Glomerular visceral epithelial cell (primary cell): ENCODE results near the gene PCDHB3.
"Not testable (repeated sequence)": the region's sequence is repeated elsewhere in the genome, so short reads cannot be mapped to it uniquely, and the experiment has no call there.

Source experiments
- DNase-seq: peaks from one replicate; pipeline ENCODE4 v3.0.0-alpha.2; 2016; ENCODE audit errors: extremely low spot score

The PCDHB3 gene

DNA sequence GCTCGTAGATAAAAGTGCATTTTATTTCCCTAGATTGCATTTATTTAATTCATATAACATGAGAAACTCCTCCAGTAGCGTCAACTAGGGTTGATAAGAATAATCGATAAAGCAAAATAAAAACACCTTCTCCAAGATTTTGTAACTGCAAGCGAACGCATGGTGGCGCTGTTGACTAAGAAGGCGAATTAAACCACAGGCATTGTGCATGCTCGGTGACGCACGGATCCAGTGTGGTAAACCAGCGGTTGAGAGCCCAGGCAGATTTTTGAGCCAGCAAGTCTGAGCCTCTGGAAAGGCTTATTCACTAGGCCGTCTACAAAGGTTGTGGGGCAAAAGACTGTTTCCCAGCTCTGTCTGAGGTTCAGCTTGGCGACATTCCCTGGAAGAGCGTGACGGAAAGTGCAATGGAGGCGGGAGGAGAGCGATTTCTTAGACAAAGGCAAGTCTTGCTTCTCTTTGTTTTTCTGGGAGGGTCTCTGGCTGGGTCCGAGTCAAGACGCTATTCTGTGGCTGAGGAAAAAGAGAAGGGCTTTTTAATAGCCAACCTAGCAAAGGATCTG, at the start of gene PCDHB3:
Gene PCDHB3 (plus strand): TSS at position 231 of the 563 bp plus-strand sequence. CDS start 177 bp downstream, at position 408.
- DNase-seq: peak; percentile 38

DNA sequence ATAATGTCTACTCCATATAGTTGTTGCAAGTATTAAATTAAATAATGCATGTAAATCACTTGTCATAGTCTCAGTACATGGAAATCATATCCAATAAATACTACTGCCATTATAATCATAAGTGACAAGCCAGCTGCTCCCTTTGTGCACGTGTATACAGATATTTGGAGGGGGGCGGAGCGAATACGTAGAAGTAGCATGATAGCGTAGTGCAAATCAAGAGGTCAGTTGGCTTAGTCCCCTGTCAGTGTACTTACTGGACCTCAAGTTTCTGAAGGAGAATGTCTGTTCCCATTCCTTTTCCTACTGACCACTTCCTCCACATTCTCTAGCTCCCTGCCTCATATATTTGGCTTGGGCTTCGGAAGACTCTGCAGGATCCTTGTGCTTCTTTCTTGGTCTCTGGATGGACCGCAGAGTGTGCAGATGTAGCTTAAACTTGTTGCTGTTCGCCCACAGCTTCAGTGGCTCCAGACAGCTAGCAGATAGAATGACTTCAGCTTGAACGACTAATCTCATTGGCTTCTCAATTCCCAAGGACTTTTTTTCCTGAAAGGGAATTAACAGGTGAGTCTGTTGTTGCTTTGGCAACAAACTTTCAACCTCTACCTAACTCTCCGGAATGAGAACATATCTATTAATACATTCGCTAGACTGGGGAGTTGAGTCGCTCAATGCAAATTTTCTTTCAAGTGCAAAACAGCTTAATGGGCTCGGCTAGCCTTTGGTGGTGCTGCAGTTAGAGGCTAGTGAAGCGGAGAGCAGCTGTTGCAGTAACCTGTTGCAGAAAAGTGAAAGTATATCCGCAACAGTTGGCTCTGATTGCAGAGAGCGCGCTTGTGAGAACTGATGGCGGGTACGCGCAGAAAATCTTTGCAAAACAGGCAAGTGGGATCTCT, 49.4 kb upstream of the PCDHB3 start, which contains the start of gene PCDHB1:
Gene PCDHB1 (plus strand): TSS at position 753 of the 899 bp plus-strand sequence. CDS start 97 bp downstream, at position 850.
- no peak for DNase-seq

DNA sequence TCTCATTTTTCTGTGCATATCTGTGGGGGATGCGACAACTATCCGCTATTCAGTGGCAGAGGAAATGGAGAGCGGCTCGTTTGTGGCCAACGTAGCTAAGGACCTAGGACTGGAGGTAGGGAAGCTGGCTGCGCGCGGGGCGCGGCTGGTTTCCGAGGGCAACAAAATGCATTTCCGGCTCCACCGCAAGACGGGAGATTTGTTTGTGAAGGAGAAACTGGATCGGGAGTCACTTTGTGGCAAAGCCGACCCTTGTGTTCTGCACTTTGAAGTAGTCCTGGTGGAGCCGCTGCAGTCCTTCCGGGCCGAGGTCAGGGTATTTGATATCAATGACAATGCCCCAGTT, 48.8 kb upstream of the PCDHB3 start:
- DNase-seq: no peak

DNA sequence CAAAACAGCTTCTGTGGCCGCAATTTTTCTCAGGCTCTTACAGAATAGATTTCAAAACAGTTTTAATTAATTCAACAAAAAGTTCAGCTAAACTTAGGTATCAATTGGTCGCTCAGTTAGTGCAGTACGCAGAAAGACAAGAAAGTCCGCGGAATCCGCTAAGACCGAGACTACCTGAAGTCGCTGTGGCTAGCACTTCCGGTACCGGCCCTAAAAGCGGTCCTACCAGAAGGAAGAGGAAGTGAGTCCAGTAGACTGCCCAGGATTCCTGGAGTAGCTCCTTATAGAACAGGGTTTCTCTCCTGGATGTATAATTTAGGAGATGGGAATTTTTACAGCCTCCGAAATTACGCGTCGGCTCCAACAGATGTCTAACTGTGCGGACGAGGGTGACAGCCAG, 22.4 kb upstream of the PCDHB3 start:
- DNase-seq: no peak

DNA sequence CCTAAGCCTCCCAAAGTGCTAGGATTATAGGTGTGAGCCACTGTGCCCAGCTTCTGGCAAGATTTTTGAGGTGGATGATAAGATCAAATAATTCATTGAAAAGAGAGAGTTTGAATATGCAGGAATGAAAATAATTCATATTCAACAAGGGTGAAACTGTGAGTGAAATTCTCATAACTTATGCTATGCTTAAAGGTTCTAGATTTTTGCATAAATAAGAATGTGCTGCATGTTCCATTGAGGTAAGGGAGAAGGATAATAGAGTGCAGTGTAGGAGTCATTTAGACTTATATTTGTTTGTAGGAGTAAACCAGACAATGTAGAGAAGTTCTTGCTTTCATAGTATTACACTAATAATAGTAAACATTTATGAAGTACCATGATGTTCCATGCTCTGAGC, 18.0 kb upstream of the PCDHB3 start:
- no peak for DNase-seq

DNA sequence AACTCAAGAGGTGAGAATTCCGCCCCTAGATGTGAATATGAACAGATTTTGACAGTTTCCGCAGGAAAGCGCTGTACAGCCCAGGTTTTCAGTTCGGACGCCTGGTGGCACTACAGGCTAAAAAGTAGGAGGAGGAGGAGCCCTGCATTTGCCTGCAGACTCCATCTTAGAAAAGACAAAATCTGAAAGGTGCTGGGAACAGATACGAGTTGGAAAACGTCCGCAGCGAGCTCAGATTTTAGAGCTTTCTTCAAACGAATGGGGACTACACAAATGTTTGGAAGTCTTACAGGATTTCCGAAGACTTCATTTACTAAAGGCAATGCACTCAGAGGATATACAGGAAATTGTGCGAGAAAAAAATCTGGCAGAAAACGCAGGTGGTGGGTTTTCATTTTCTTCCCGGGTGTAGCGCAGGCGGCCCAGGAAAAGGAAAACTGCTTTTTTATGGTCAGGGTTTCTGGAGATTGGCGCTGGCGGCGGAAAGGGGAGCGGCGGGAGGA, 15.7 kb upstream of the PCDHB3 start:
- peak; percentile 55 for DNase-seq

DNA sequence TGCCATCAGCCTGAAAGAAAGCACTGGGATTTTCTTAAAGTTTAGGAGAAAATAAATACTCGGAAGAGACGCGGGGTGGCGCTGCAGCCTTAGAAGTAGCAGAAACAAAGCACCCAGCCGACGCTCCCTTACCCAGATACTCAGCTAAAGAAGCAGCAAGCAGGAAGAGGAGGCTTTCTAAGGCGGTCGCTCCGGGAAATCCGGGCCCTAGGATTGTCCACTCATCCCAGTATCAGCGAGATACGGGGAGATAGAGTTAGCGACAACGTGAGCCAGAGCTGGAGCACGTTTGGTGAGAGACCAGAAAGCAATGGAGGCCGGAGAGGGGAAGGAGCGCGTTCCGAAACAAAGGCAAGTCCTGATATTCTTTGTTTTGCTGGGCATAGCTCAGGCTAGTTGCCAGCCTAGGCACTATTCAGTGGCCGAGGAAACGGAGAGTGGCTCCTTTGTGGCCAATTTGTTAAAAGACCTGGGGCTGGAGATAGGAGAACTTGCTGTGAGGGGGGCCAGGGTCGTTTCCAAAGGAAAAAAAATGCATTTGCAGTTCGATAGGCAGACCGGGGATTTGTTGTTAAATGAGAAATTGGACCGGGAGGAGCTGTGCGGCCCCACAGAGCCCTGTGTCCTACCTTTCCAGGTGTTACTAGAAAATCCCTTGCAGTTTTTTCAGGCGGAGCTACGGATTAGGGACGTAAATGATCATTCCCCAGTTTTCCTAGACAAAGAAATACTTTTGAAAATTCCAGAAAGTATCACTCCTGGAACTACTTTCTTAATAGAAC, 5.6 kb upstream of the PCDHB3 start, which contains the start of gene PCDHB2:
Gene PCDHB2 (plus strand): TSS at position 135 of the 782 bp plus-strand sequence. CDS start 176 bp downstream, at position 311.
- peak; percentile 18 for DNase-seq

DNA sequence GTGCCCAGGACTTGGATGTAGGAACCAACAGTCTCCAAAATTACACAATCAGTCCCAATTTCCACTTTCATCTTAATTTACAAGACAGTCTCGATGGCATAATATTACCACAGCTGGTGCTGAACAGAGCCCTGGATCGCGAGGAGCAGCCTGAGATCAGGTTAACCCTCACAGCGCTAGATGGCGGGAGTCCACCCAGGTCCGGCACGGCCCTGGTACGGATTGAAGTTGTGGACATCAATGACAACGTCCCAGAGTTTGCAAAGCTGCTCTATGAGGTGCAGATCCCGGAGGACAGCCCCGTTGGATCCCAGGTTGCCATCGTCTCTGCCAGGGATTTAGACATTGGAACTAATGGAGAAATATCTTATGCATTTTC, 5.0 kb upstream of the PCDHB3 start:
- no peak for DNase-seq

DNA sequence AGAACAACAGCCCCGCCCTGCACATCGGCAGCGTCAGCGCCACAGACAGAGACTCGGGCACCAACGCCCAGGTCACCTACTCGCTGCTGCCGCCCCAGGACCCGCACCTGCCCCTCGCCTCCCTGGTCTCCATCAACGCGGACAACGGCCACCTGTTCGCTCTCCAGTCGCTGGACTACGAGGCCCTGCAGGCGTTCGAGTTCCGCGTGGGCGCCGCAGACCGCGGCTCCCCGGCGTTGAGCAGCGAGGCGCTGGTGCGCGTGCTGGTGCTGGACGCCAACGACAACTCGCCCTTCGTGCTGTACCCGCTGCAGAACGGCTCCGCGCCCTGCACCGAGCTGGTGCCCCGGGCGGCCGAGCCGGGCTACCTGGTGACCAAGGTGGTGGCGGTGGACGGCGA, 4.1 kb upstream of the PCDHB3 start:
- not testable (repeated sequence) for DNase-seq

DNA sequence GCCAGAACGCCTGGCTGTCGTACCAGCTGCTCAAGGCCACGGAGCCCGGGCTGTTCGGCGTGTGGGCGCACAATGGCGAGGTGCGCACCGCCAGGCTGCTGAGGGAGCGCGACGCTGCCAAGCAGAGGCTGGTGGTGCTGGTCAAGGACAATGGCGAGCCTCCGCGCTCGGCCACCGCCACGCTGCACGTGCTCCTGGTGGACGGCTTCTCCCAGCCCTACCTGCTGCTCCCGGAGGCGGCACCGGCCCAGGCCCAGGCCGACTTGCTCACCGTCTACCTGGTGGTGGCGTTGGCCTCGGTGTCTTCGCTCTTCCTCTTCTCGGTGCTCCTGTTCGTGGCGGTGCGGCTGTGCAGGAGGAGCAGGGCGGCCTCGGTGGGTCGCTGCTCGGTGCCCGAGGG, 3.7 kb upstream of the PCDHB3 start:
- DNase-seq: not testable (repeated sequence)

DNA sequence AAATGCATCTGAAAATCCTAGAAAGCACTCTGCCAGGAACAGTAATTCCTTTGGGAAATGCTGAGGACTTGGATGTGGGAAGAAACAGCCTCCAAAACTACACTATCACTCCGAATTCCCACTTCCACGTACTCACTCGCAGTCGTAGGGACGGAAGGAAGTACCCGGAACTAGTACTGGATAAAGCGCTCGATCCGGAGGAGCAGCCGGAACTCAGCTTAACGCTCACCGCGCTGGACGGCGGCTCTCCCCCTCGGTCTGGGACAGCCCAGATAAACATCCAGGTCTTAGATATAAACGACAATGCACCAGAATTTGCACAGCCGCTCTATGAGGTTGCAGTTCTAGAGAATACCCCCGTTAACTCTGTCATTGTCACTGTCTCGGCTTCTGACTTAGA, 786 bp downstream of the PCDHB3 start:
- DNase-seq: no peak

DNA sequence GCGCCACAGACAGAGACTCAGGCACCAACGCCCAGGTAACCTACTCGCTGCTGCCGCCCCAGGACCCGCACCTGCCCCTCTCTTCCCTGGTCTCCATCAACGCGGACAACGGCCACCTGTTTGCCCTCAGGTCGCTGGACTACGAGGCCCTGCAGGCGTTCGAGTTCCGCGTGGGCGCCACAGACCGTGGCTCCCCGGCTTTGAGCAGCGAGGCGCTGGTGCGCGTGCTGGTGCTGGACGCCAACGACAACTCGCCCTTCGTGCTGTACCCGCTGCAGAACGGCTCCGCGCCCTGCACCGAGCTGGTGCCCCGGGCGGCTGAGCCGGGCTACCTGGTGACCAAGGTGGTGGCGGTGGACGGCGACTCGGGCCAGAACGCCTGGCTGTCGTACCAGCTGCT, 1.8 kb downstream of the PCDHB3 start:
- not testable (repeated sequence) for DNase-seq

DNA sequence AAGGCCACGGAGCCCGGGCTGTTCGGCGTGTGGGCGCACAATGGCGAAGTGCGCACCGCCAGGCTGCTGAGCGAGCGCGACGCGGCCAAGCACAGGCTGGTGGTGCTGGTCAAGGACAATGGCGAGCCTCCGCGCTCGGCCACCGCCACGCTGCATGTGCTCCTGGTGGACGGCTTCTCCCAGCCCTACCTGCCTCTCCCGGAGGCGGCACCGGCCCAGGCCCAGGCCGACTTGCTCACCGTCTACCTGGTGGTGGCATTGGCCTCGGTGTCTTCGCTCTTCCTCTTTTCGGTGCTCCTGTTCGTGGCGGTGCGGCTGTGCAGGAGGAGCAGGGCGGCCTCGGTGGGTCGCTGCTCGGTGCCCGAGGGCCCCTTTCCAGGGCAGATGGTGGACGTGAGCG, 2.2 kb downstream of the PCDHB3 start:
- DNase-seq: not testable (repeated sequence)

DNA sequence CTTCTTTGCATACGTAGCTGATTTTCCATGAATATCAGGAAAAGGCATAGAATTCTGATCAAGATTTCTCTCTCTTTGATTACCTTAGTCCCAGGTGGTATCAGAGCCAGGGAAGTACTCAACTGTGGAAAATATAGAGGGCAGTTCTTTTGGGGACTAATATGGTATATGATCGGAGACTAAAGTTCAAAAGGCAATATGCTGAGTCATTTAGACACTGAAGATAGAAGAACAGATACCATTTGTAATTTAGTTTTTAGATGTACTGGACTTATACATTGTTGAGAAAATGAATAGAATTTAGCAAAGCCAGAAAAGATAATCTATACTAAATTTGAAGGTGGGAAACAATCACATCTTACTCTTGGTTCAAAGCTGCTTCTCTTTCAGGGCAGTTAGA, 5.1 kb downstream of the PCDHB3 start:
- no peak for DNase-seq

DNA sequence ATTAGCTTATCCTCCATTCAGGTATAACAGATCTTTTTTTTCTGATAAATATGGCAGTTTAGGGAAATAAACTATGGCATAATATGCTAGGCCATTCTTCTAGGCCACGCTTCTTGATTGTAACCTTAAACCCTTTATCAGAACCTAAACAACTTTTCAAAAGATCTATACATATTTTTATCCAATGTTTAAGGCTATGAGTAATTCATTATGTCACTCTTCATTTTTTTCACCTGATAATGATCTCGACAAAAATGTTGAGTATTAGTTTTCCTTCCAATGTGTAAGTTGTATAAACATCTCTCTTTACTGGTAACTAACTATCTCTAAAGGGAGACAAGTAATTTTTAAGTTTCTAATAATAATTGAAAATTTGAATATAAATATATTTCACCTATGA, 19.0 kb downstream of the PCDHB3 start:
- DNase-seq: no peak

DNA sequence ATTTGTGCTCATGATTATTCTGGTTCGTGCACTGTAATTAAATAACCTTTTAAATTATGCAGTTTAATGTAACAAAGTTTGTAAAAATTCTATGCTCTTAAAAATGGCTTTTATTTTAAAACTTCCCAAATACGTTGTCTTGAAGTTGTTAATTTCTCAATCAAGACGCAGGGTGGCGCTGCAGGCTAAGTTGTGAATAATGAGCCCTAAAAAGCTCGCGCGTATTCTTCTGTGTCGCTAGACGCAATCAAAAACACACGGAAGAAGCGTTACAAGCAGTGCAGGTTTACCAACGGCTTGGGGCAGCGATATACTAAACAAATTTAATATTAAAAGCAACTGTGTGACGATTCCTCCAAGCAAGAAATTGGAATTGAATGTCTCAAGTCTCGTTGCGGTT, 21.3 kb downstream of the PCDHB3 start, which contains the start of gene PCDHB4:
Gene PCDHB4 (plus strand): TSS at position 256 of the 400 bp plus-strand sequence. CDS start 181 bp downstream, outside the sequence.
- DNase-seq: no peak

DNA sequence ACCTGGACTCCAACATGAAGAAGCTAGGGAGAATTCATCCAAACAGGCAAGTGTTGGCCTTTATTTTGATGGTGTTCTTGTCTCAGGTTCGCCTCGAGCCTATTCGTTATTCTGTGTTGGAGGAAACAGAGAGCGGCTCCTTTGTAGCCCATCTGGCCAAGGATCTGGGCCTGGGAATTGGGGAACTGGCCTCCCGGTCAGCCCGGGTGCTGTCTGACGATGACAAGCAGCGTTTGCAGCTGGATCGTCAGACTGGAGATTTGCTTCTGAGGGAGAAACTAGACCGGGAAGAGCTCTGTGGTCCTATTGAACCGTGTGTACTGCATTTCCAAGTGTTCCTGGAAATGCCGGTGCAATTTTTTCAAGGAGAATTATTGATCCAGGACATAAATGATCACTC, 21.7 kb downstream of the PCDHB3 start:
- DNase-seq: no peak

DNA sequence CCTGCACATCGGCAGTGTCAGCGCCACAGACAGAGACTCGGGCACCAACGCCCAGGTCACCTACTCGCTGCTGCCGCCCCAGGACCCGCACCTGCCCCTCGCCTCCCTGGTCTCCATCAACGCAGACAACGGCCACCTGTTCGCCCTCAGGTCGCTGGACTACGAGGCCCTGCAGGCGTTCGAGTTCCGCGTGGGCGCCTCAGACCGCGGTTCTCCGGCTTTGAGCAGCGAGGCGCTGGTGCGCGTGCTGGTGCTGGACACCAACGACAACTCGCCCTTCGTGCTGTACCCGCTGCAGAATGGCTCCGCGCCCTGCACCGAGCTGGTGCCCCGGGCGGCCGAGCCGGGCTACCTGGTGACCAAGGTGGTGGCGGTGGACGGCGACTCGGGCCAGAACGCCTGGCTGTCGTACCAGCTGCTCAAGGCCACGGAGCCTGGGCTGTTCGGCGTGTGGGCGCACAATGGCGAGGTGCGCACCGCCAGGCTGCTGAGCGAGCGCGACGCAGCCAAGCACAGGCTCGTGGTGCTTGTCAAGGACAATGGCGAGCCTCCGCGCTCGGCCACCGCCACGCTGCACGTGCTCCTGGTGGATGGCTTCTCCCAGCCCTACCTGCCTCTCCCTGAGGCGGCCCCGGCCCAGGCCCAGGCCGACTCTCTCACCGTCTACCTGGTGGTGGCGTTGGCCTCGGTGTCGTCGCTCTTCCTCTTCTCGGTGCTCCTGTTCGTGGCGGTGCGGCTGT, 23.3 kb downstream of the PCDHB3 start:
- DNase-seq: not testable (repeated sequence)

DNA sequence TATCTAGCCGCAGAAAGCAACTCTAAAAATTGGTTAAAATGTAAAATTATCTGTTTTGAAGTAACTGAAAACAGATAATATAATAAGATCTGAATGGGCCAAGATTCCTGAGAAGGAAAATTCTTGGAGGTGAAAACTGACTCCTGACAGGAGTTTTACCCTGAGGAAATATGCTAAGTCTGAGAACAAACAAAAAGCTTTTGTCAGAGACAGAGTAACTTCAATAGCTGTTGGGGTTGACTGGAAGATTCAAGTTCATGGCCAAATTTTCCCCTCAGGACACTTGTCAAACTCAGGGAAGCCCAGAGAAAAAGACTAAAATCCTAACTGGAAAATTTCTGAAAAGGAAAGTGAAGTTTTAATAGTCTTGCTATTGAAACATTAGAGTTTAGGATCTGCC, 27.0 kb downstream of the PCDHB3 start:
- DNase-seq: no peak

DNA sequence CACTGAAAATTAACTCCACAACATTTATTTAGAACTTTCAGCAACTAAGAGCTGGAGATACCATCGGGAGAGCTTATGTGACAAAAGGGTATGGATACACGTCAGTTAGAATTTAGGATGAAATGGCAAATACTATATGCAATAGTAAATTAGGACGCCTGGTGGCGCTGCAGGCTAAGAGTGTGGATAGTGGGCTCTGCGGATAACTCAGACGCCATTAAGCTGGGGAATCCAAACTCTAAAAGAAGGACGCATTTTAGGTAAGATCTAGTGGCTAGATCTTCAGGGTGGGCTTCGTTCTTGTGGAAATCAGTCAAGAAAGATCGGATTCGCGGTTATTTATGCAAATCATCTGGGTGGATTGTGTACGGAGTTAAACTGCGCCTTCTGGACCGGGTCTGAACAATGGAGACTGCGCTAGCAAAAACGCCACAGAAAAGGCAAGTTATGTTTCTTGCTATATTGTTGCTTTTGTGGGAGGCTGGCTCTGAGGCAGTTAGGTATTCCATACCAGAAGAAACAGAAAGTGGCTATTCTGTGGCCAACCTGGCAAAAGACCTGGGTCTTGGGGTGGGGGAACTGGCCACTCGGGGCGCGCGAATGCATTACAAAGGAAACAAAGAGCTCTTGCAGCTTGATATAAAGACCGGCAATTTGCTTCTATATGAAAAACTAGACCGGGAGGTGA, 34.9 kb downstream of the PCDHB3 start, which contains the start of gene PCDHB5:
Gene PCDHB5 (plus strand): TSS at position 177 of the 688 bp plus-strand sequence. CDS start 229 bp downstream, at position 406.
- peak; percentile 36 for DNase-seq
